WTC11 (cell line): ENCODE measurements around the gene SORCS2. TPM values are rescaled to one million over a fixed set of nuclear protein-coding genes. Genes with fewer than 3 reads are reported as not detected.

Source experiments
- ATAC-seq: fragments of 200-7000 bp; cut with Tn5 transposase; 2 replicates; pipeline ENCODE4 v1.10.0; 2021; ENCODE audit warnings: mild to moderate bottlenecking, moderate library complexity
- CTCF ChIA-PET: fragments of 300-600 bp; sonication (Branson Sonifier 250); formaldehyde crosslinking; loops from one replicate; lab custom pipeline; 2021; ENCODE audit warnings: antibody characterized with exemption; lab: Charles Lee
- POLR2A ChIA-PET: fragments of 350-600 bp; sonication (Branson Sonifier 250); formaldehyde crosslinking; loops from one replicate; lab custom pipeline; 2021; ENCODE audit warnings: antibody characterized with exemption; lab: Charles Lee
- DNase-seq: peaks from one replicate; pipeline ENCODE4 v3.0.0; 2021; ENCODE audit warnings: low spot score
- H3K27ac Mint-ChIP-seq: 2 replicates; pipeline ENCODE4 v1.8.0; 2021; ENCODE audit warnings: mixed read lengths
- H3K27me3 Mint-ChIP-seq: 2 replicates; pipeline ENCODE4 v1.8.0; 2021; ENCODE audit warnings: low read depth, mild to moderate bottlenecking, moderate library complexity, mixed read lengths
- H3K36me3 Mint-ChIP-seq: 2 replicates; pipeline ENCODE4 v1.8.0; 2021; ENCODE audit warnings: mixed read lengths
- H3K4me1 Mint-ChIP-seq: 2 replicates; pipeline ENCODE4 v1.8.0; 2022; ENCODE audit warnings: mixed read lengths
- H3K4me3 Mint-ChIP-seq: 2 replicates; pipeline ENCODE4 v1.8.0; 2021; ENCODE audit warnings: mild to moderate bottlenecking, moderate library complexity, mixed read lengths
- H3K9me3 Mint-ChIP-seq: 2 replicates; pipeline ENCODE4 v1.8.0; 2021; ENCODE audit warnings: mixed read lengths
- ESRRA ChIP-seq: sonication (generic); formaldehyde crosslinking; IDR thresholded peaks from 2 replicates; pipeline ENCODE4 v1.8.1; 2022; ENCODE audit warnings: mild to moderate bottlenecking, missing genetic modification reagents, borderline replicate concordance
- ETV6 ChIP-seq: sonication (generic); formaldehyde crosslinking; IDR thresholded peaks from 2 replicates; pipeline ENCODE4 v1.8.1; 2022; ENCODE audit warnings: mild to moderate bottlenecking, missing genetic modification reagents
- HMGA2 ChIP-seq: fragments of 250-450 bp; sonication (Bioruptor Pico); IDR thresholded peaks from 2 replicates; pipeline ENCODE4 v1.4.0; 2021; ENCODE audit warnings: mild to moderate bottlenecking, moderate library complexity
- KAT7 ChIP-seq: sonication (generic); formaldehyde crosslinking; IDR thresholded peaks from 2 replicates; pipeline ENCODE4 v1.8.1; 2023; ENCODE audit warnings: missing genetic modification reagents, mild to moderate bottlenecking, borderline replicate concordance
- RELA ChIP-seq: sonication (generic); formaldehyde crosslinking; IDR thresholded peaks from 2 replicates; pipeline ENCODE4 v1.8.1; 2022; ENCODE audit warnings: missing genetic modification reagents, mild to moderate bottlenecking, borderline replicate concordance
- RORB ChIP-seq: fragments of 250-450 bp; sonication (Bioruptor Pico); IDR thresholded peaks from 2 replicates; pipeline ENCODE4 v1.9.0; 2021; ENCODE audit warnings: mild to moderate bottlenecking
- SMAD3 ChIP-seq: sonication (generic); formaldehyde crosslinking; IDR thresholded peaks from 2 replicates; pipeline ENCODE4 v1.8.0; 2022; ENCODE audit warnings: missing genetic modification reagents, mild to moderate bottlenecking, borderline replicate concordance
- SOX15 ChIP-seq: fragments of 250-450 bp; sonication (Bioruptor Pico); IDR thresholded peaks from 2 replicates; pipeline ENCODE4 v1.9.0; 2021; ENCODE audit warnings: mild to moderate bottlenecking
- TEAD1 ChIP-seq: sonication (generic); formaldehyde crosslinking; IDR thresholded peaks from 2 replicates; pipeline ENCODE4 v1.8.0; 2022; ENCODE audit warnings: mild to moderate bottlenecking, missing genetic modification reagents
- TP53 ChIP-seq: sonication (generic); formaldehyde crosslinking; IDR thresholded peaks from 2 replicates; pipeline ENCODE4 v1.8.1; 2023; ENCODE audit warnings: mild to moderate bottlenecking, missing genetic modification reagents
- ZNF138 ChIP-seq: sonication (generic); formaldehyde crosslinking; conservative IDR thresholded peaks from 2 replicates; pipeline ENCODE4 v1.8.1; 2022; ENCODE audit warnings: mild to moderate bottlenecking, moderate library complexity, missing genetic modification reagents
- ZNF219 ChIP-seq: sonication (generic); formaldehyde crosslinking; IDR thresholded peaks from 2 replicates; pipeline ENCODE4 v1.8.0; 2023; ENCODE audit warnings: missing genetic modification reagents, mild to moderate bottlenecking, borderline replicate concordance
- ZNF263 ChIP-seq: sonication (generic); formaldehyde crosslinking; IDR thresholded peaks from 2 replicates; pipeline ENCODE4 v1.8.1; 2022; ENCODE audit warnings: low read depth, mild to moderate bottlenecking, moderate library complexity, missing genetic modification reagents
- ZNF396 ChIP-seq: fragments of 250-450 bp; sonication (Bioruptor Pico); IDR thresholded peaks from 2 replicates; pipeline ENCODE4 v1.8.0; 2021; ENCODE audit warnings: mild to moderate bottlenecking, moderate library complexity, borderline replicate concordance
- ZNF423 ChIP-seq: fragments of 250-450 bp; sonication (Bioruptor Pico); IDR thresholded peaks from 2 replicates; pipeline ENCODE4 v2.1.2; 2022; ENCODE audit warnings: mild to moderate bottlenecking, moderate library complexity
- ZNF671 ChIP-seq: fragments of 250-450 bp; sonication (Bioruptor Pico); IDR thresholded peaks from 2 replicates; pipeline ENCODE4 v1.8.0; 2021; ENCODE audit warnings: mild to moderate bottlenecking
- total RNA-seq: library from RNA; stranded (reverse); gene quantifications from 3 replicates; pipeline ENCODE4 v1.2.3, GENCODE V29; 2021
- TF ChIP-seq, protein P1 (sequence below): sonication (generic); formaldehyde crosslinking; IDR thresholded peaks from 2 replicates; pipeline ENCODE4 v1.8.1; 2023; ENCODE audit warnings: mild to moderate bottlenecking, missing genetic modification reagents, moderate library complexity
- TF ChIP-seq, protein P2 (sequence below): sonication (generic); formaldehyde crosslinking; IDR thresholded peaks from 2 replicates; pipeline ENCODE4 v1.8.1; 2022; ENCODE audit warnings: mild to moderate bottlenecking, missing genetic modification reagents, moderate library complexity, borderline replicate concordance
- TF ChIP-seq, protein P3 (sequence below): sonication (generic); formaldehyde crosslinking; conservative IDR thresholded peaks from 2 replicates; pipeline ENCODE4 v1.8.1; 2022; ENCODE audit warnings: mild to moderate bottlenecking, missing genetic modification reagents
- TF ChIP-seq, protein P4 (sequence below): sonication (generic); formaldehyde crosslinking; IDR thresholded peaks from 2 replicates; pipeline ENCODE4 v1.8.0; 2023; ENCODE audit warnings: missing genetic modification reagents
- TF ChIP-seq, protein P5 (sequence below): sonication (generic); formaldehyde crosslinking; conservative IDR thresholded peaks from 2 replicates; pipeline ENCODE4 v1.8.1; 2023; ENCODE audit warnings: mild to moderate bottlenecking, low read depth, missing genetic modification reagents, moderate library complexity
- TF ChIP-seq, protein P6 (sequence below): sonication (generic); formaldehyde crosslinking; IDR thresholded peaks from 2 replicates; pipeline ENCODE4 v1.8.0; 2022; ENCODE audit warnings: mild to moderate bottlenecking, missing genetic modification reagents
- TF ChIP-seq, protein P7 (sequence below): sonication (generic); formaldehyde crosslinking; IDR thresholded peaks from 2 replicates; pipeline ENCODE4 v1.8.0; 2022; ENCODE audit warnings: mild to moderate bottlenecking, missing genetic modification reagents
- TF ChIP-seq, protein P8 (sequence below): sonication (generic); formaldehyde crosslinking; IDR thresholded peaks from 2 replicates; pipeline ENCODE4 v1.8.1; 2022; ENCODE audit warnings: missing genetic modification reagents, borderline replicate concordance
- TF ChIP-seq, protein P9 (sequence below): sonication (generic); formaldehyde crosslinking; IDR thresholded peaks from 2 replicates; pipeline ENCODE4 v1.8.1; 2023; ENCODE audit warnings: mild to moderate bottlenecking, missing genetic modification reagents

Gene SORCS2
- total RNA-seq, 1 experiment from 2014 or later, result 6.6 TPM

DNA sequence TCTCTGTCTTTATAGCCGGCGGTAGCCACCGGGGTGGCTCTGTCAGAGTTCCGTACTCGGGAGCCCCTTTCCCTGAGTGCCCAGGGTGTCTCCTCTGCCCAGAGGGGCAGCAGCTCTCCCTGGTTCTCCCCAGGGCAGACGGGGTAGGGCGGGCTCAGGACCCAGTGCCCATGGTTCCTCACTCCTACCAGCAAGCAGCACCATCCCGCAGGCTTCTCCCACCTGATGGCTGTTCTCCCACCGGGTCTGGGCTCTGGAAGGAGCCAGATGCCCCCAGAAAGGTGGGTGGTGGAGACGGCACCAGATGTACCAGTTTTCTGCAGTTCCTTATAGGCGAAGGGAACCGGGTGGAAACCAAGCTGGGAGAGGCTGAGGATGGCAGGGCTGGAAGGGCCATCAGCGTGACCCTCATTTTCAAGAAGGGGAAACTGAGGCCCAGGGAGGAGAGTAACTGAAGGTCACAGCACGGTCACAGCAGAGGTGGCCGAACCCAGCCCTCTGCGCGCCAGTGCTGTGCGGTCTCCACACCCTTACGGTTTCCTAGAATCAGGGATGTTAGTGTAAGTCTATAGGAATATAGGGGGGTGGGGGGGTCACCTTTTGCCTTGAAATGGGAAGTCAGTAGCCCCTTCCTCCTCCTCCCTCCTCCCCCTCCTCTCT, 548.7 kb downstream of the SORCS2 start (continued):
- TF ChIP-seq, protein P1, sequence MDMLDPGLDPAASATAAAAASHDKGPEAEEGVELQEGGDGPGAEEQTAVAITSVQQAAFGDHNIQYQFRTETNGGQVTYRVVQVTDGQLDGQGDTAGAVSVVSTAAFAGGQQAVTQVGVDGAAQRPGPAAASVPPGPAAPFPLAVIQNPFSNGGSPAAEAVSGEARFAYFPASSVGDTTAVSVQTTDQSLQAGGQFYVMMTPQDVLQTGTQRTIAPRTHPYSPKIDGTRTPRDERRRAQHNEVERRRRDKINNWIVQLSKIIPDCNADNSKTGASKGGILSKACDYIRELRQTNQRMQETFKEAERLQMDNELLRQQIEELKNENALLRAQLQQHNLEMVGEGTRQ (CRISPR knock-in tag), result no peak
- TF ChIP-seq ZNF219 (CRISPR knock-in tag), result no peak
- no peak for TF ChIP-seq SMAD3 (CRISPR knock-in tag)
- TF ChIP-seq, protein P2, sequence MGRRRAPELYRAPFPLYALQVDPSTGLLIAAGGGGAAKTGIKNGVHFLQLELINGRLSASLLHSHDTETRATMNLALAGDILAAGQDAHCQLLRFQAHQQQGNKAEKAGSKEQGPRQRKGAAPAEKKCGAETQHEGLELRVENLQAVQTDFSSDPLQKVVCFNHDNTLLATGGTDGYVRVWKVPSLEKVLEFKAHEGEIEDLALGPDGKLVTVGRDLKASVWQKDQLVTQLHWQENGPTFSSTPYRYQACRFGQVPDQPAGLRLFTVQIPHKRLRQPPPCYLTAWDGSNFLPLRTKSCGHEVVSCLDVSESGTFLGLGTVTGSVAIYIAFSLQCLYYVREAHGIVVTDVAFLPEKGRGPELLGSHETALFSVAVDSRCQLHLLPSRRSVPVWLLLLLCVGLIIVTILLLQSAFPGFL, result no peak
- no peak for TF ChIP-seq ZNF263 (CRISPR knock-in tag)
- TF ChIP-seq TP53 (CRISPR knock-in tag), result no peak
- no peak for TF ChIP-seq HMGA2 (CRISPR knock-in tag)
- TF ChIP-seq ETV6 (CRISPR knock-in tag), result no peak
- TF ChIP-seq, protein P3, sequence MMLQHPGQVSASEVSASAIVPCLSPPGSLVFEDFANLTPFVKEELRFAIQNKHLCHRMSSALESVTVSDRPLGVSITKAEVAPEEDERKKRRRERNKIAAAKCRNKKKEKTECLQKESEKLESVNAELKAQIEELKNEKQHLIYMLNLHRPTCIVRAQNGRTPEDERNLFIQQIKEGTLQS (CRISPR knock-in tag), result no peak
- TF ChIP-seq RELA (CRISPR knock-in tag), result no peak
- TF ChIP-seq, protein P4, sequence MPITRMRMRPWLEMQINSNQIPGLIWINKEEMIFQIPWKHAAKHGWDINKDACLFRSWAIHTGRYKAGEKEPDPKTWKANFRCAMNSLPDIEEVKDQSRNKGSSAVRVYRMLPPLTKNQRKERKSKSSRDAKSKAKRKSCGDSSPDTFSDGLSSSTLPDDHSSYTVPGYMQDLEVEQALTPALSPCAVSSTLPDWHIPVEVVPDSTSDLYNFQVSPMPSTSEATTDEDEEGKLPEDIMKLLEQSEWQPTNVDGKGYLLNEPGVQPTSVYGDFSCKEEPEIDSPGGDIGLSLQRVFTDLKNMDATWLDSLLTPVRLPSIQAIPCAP (CRISPR knock-in tag), result no peak
- TF ChIP-seq, protein P5, sequence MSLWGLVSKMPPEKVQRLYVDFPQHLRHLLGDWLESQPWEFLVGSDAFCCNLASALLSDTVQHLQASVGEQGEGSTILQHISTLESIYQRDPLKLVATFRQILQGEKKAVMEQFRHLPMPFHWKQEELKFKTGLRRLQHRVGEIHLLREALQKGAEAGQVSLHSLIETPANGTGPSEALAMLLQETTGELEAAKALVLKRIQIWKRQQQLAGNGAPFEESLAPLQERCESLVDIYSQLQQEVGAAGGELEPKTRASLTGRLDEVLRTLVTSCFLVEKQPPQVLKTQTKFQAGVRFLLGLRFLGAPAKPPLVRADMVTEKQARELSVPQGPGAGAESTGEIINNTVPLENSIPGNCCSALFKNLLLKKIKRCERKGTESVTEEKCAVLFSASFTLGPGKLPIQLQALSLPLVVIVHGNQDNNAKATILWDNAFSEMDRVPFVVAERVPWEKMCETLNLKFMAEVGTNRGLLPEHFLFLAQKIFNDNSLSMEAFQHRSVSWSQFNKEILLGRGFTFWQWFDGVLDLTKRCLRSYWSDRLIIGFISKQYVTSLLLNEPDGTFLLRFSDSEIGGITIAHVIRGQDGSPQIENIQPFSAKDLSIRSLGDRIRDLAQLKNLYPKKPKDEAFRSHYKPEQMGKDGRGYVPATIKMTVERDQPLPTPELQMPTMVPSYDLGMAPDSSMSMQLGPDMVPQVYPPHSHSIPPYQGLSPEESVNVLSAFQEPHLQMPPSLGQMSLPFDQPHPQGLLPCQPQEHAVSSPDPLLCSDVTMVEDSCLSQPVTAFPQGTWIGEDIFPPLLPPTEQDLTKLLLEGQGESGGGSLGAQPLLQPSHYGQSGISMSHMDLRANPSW (CRISPR knock-in tag), result no peak

DNA sequence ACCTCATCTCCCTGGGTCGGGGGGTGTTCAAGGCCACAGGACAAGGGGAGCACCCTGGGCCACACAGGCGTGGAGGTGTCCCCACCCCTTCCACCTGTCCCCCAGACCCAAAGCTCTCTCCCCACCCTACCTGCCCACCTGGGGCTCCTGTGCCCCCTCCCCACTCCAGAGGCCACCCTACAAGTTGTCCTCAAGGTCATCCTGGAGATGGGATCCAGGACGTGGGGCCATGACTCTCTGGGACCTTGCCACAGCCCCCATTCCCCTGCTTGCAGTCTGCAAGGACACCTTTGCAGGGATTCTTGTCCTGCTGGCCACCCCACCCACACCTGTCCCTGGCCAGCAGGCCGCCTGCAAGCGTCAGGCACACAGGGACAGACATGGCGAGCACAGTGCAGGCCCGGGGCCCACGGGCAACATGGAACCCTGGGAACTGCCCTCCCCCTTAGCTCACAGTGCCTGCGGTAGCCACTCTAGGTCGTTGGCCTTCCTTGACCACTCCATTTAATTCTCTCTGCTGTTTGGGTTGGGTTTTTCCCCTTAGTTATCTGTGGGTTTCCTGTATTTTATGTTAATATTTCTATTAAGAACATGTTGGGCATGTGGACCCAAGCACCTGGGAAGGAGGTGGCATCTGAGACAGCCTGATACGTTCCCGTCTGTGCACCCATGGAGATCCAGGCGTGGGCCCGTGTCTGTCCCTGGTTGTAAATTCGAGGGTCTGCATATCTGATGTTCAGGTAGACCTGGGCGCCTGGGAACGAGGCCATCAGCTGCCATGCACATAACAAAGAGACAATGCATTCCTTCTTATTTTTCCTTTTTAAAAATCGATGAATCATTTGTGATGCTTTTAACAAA, 549.8 kb downstream of the SORCS2 start:
- ATAC-seq, result no peak
- Mint-ChIP-seq H3K4me1 (no peaks in the 10 kb centered on the region), H3K27ac (no peak overlapping the region), H3K27me3 (no peaks in the 10 kb centered on the region), H3K4me3 (no peak overlapping the region), H3K36me3 (no peaks in the 10 kb centered on the region), H3K9me3 (no peaks in the 10 kb centered on the region)
- ChIA-PET CTCF (no interaction called here), POLR2A (no interaction called here)
- DNase-seq, result no peak
- TF ChIP-seq, protein P6, sequence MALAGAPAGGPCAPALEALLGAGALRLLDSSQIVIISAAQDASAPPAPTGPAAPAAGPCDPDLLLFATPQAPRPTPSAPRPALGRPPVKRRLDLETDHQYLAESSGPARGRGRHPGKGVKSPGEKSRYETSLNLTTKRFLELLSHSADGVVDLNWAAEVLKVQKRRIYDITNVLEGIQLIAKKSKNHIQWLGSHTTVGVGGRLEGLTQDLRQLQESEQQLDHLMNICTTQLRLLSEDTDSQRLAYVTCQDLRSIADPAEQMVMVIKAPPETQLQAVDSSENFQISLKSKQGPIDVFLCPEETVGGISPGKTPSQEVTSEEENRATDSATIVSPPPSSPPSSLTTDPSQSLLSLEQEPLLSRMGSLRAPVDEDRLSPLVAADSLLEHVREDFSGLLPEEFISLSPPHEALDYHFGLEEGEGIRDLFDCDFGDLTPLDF (CRISPR knock-in tag), result no peak
- TF ChIP-seq TEAD1 (CRISPR knock-in tag) (no peak), ZNF423 (CRISPR knock-in tag) (no peak), ZNF396 (no peak), KAT7 (CRISPR knock-in tag) (no peak), ZNF671 (CRISPR knock-in tag) (no peak), SOX15 (CRISPR knock-in tag) (no peak), RELA (CRISPR knock-in tag) (no peak), RORB (CRISPR knock-in tag) (no peak), ZNF138 (no peak), ESRRA (CRISPR knock-in tag) (no peak)
- TF ChIP-seq, protein P7, sequence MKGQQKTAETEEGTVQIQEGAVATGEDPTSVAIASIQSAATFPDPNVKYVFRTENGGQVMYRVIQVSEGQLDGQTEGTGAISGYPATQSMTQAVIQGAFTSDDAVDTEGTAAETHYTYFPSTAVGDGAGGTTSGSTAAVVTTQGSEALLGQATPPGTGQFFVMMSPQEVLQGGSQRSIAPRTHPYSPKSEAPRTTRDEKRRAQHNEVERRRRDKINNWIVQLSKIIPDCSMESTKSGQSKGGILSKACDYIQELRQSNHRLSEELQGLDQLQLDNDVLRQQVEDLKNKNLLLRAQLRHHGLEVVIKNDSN (CRISPR knock-in tag), result no peak
- TF ChIP-seq, protein P8, sequence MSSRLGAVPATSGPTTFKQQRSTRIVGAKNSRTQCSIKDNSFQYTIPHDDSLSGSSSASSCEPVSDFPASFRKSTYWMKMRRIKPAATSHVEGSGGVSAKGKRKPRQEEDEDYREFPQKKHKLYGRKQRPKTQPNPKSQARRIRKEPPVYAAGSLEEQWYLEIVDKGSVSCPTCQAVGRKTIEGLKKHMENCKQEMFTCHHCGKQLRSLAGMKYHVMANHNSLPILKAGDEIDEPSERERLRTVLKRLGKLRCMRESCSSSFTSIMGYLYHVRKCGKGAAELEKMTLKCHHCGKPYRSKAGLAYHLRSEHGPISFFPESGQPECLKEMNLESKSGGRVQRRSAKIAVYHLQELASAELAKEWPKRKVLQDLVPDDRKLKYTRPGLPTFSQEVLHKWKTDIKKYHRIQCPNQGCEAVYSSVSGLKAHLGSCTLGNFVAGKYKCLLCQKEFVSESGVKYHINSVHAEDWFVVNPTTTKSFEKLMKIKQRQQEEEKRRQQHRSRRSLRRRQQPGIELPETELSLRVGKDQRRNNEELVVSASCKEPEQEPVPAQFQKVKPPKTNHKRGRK, result no peak
- TF ChIP-seq, protein P9, sequence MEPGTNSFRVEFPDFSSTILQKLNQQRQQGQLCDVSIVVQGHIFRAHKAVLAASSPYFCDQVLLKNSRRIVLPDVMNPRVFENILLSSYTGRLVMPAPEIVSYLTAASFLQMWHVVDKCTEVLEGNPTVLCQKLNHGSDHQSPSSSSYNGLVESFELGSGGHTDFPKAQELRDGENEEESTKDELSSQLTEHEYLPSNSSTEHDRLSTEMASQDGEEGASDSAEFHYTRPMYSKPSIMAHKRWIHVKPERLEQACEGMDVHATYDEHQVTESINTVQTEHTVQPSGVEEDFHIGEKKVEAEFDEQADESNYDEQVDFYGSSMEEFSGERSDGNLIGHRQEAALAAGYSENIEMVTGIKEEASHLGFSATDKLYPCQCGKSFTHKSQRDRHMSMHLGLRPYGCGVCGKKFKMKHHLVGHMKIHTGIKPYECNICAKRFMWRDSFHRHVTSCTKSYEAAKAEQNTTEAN (CRISPR knock-in tag), result no peak
